ENCODE measurements around the gene ALDH1A1.
"Not testable (repeated sequence)": the region's sequence is repeated elsewhere in the genome, so short reads cannot be mapped to it uniquely, and the experiment has no call there.

ALDH1A1 gene

DNA sequence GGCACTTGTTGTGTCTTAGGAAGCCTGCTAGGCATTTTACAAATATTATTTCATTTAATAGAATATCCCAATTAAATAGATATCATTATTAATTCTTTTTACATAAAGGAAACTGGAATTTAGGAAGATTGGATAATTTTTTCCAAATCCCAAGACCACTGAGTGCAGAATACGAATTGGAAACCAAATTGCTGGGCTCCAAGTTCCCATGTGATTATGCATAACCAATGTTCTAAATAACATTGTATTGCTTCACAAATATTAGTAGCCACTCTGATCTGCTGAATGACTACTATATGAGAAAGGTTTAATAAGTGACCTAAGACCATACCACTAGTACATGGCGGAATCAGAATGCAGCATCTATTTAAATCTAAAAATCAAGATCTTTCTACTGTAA lies 57.7 kb downstream of the ALDH1A1 start:
- DNase-seq (ENCODE audit: low spot score) = no peak

DNA sequence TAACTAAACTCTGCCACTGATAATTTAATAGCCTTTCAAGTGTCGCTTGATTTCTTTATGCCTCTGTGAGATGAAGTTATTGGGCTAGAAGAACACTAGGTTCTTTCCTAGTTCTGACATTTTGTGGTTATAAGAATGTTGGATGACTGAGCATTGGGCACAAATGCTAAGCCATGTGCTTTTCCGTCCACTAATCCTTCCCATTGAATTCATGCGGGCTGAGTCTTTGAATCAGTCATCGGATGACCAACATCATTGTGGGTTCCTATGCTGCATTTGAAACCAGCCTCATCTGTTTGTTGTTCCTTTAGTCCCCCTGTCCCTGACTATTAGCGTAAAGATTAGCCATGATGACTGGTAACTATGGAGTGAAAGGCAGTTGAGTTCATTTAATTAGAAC lies 58.5 kb downstream of the ALDH1A1 start:
- DNase-seq (ENCODE audit: low spot score) = no peak

DNA sequence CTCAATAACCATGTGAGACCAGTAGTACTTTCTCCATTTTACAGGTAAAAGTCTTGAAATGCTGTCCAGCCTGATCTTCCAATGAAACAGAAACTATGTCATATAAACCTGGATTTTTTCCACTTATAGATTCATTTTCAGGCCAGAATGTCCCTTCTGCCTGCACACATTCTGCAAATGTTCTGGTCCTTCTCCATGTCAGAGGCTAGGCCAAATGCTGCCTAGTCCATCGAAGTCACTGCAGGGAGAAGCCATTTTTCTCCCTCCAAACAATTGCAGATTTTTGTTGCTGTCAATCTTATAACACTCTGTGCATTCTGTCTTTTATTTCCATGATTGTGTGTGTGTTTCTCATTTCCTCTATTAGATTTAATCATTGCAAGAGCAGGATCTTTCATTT lies 59.4 kb downstream of the ALDH1A1 start:
- DNase-seq (ENCODE audit: low spot score) = no peak

DNA sequence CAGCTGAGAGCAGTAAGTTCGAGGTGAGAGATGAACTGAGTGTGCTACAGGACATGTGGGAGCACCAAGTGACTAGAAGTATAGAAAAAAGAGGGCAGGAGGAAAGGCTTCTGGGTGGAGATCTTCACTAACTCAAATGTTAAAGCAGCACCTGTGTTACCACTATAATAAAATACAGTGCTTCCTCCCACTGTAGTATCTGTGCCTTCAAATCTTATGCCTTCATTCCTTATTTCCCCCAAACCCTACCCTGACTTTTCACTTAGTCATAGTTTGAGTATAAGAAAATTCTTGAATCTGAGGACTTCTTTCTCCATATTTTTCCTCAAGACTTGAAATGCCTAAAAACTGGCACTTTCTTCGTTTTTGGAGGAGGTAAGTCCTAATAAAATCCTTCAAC lies 61.8 kb downstream of the ALDH1A1 start:
- DNase-seq (ENCODE audit: low spot score) = no peak

DNA sequence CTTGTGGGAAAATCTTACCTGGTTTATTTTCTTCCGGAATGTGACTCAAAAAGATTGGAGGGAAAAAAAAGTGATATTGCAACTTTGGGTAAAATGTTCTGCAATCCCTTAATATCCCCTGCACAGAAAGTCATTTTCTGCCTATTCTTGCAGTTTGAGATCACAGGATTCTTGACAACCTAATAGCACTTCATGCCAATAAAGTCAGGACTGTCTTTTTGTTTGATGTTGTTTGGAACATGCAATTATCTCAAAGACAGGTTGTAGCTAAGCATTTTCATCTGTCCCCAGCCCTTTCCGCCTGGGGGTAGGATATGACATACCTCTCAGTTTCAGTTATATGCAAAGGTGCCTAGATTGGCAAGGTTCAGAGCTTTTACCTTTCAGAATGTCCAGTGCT lies 63.9 kb downstream of the ALDH1A1 start:
- DNase-seq (ENCODE audit: low spot score) = no peak

DNA sequence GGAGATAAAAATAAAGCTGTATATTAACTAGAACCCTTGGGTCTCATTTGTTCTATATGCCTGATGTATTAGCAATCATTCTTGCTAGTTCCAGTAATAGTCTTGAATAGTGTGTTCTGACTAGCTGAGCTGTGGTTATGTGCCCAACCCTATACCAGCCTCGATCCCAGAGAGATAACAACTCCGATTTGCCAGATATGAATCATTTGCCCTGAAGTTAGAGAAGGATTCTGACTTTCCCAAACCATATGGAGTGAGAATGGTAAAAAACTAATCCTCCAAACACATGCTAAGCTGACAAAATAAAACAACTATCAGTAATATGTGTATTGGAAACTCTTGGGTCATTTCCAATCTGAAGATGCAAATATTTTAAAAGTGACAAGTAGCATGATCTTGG lies 64.8 kb downstream of the ALDH1A1 start:
- DNase-seq (ENCODE audit: low spot score) = no peak

DNA sequence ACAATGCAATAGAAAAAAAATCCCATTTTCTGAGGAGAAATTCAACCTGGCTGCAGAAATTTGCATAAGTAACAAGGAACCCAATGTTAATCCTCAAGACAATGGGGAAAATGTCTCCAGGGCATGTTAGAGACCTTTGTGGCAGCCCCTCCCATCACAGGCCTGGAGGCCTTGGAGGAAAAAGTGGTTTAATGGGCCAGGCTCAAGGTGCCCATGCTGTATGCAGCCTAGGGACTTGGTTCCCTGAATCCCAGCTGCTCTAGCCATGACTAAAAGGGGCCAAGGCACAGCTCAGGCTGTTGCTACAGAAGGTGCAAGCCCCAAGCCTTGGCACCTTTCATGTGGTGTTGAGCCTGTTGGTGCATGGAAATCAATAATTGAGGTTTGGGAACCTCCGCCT lies 66.5 kb downstream of the ALDH1A1 start:
- no peak for DNase-seq (ENCODE audit: low spot score)

DNA sequence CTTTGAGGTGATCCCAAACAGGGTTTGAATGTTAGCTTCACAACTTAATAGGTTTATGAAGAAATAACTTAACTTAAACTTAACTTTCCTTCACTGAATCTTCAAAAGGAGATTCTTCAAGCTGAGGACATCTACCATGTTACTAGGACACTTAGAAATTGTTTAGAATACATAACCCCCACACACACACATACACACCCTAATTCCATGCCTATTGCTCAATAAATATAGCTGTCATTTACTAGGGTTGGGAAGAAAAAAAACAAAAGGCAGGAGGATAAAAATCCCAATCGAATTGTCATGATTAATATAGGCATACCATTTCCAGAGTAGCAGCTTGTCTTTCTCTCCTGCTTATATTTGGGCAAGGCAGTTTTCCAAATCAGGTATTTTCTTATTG lies 68.3 kb downstream of the ALDH1A1 start:
- peak; percentile 56 for DNase-seq (ENCODE audit: low spot score)

DNA sequence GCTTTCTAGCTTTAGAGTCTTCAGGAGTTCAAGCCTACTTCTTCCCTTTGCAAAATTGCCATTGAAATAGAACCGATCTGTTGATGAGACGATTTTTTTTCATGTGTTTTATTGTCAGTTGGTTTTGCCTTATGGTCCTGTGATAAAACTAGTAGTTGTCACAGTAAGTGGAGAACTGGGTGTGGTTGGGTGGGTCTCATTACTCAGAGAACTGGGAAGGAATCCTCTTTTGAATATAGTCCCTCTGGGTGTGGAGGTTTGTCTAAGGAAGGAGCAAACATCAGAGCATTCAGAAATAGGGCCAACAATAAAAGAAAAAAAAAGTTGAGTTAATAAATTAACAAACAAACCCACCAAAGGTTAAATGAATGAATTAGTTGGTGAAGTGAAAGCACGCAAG lies 69.0 kb downstream of the ALDH1A1 start:
- peak; percentile 73 for DNase-seq (ENCODE audit: low spot score)

DNA sequence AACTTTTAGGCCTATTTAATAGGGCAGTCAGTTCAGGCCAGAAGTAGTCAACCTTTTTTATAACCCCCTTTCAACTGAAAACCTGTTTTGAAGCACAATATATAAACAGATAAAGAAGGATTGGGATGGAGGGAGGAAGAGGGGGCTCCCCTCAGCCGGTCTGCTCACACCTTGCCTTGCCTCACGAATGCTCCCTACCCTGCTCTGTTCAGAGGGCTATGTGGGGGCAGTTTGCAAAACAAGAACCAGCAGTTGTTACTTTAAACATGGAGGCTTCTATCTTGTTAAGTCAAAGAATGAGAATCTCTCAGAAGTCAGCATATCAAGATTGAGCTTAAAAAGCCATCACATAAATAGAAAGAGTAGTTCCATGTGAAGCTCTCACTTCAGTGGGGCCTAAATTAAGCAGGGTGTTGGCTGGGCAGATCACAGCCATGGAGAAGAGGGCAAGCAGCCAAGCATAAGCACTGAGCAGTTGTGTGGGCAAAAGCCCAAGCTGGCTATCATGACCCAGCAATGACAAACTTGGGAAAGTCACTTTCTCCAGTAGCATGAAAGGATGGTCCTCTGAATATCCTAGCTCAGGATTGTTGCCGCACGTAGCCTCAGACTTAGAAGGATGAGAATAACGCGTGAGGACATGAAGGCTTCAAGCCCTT lies 70.6 kb downstream of the ALDH1A1 start:
- DNase-seq (ENCODE audit: low spot score) = peak; percentile 31

DNA sequence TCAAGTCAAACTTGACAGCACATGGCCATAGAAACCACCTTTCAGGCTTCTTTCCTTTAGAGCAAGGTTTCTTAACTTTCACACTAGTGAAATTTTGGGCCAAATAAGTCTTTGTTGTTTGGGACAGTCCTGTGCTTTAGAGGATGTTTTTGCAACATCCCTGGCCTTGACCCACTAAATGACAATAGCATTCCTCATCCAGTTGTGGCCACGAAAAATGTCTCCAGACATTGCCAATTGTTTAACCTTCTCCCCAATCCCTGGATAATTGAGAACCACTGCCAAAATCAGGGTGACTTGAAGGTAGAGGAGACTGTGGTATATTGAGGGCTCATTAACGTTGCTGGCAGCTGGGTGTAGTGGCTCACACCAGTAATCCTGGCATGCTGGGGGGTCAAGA lies 72.0 kb downstream of the ALDH1A1 start:
- no peak for DNase-seq (ENCODE audit: low spot score)

DNA sequence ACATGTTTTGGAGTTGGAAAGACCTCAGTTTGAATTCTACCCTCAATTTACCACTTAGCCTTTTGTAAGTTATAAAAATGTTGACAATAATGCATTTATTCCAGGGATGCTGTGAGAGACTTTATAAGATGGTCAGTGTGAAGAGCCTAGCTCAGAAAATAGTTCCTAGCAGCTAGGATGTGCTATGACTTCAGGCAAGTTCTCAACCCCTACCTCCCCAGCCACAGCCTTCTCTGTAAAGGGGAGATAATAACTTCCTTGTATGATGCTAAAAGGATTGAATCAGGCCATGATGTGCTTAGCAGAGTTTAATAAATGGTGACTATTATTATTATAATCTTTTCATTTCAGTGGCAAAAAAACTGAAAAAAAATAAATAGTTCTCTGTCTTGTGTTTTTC lies 77.6 kb downstream of the ALDH1A1 start:
- no peak for DNase-seq (ENCODE audit: low spot score)

DNA sequence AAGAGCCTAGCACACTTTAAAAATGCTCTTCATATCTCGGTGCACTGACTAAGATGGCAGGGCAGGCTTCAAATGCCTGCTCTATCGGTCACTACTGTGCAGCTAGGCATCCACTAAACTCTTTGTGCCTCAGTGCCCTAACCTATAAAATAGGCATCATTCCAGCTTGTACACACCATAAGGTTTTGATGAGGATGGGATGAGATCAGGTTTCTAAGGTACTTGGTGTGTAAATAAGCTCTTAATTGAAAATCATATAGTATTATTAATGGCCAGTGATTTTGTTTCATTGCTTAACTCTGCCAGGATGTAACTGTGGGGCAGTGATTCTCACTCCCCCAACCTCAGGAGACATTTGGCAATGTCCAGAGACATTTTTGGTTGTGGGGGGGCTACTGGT lies 78.5 kb downstream of the ALDH1A1 start:
- no peak for DNase-seq (ENCODE audit: low spot score)

DNA sequence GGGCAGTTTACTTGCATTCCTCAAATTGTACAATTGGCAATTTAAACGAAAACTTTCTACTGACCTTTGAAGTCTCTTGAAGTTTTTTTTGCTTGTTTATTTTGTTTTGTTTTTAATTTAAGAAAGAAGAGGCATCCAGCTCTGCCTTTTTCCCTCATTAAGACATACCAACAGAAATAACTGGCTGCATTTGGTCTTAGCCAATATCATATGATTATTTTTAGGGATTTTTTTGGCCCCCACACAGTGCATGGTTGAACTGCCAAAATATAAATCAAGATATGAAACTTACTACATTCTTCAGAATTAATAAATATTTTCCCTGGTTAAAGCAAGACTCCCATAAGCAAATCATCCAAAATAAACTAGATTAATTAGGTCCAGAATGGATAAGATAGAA lies 79.4 kb downstream of the ALDH1A1 start:
- no peak for DNase-seq (ENCODE audit: low spot score)

DNA sequence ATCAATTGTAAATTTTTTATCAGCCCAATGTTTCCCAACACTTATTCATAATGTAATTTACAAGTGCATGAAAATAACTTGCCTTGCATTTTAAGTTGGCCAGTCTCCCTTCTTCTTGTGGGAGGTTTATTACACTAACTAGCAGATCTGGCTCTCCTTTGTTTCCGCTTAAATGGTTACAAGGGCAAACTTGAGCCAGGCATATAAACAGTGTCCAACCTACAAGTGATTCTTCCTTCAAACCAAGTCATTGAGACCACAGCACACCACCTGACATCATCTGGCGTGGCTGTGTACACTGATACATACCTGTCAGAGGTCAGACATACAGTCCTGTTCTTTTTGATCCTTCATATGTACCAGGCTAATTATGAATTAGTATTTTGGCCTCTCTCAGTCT lies 80.1 kb downstream of the ALDH1A1 start:
- DNase-seq (ENCODE audit: low spot score) = peak; percentile 11

DNA sequence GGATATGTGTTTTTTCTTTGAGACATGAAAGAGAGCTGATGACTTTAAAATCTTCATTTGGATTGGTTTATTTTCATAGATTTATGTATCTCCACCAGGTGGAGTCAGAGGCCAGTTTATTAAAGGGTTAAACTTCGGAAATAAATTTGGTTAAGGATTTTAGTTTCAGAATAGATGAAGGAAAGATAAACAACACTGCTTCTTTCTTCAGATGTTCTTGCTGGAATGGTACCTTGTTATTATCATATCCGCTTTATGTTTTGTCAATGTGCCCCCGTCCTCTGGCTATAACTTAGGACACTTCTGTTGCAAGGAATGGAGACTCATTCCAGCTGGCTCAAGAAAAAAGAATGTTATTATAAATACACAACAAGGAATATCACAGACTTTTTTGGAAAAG lies 81.2 kb downstream of the ALDH1A1 start:
- DNase-seq (ENCODE audit: low spot score) = peak; percentile 49

DNA sequence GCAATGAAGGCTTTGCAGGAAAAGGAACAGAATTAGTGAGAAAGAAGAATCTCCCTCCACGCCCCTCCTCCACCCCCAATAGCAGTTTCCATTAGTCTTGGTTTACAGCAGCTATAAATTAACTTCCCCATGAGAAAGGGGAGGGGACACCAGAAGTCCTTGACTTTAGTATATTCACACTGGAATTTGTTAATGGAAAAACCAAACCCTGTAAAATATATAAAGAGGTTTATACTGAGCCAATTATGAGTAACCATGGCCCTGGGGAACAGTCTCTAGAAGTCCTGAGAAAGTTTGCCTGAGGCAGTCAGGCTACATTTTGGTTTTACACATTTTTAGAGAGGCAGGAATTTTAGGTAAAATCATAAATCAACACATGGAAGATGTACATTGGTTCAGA lies 88.5 kb downstream of the ALDH1A1 start:
- DNase-seq (ENCODE audit: low spot score) = no peak

DNA sequence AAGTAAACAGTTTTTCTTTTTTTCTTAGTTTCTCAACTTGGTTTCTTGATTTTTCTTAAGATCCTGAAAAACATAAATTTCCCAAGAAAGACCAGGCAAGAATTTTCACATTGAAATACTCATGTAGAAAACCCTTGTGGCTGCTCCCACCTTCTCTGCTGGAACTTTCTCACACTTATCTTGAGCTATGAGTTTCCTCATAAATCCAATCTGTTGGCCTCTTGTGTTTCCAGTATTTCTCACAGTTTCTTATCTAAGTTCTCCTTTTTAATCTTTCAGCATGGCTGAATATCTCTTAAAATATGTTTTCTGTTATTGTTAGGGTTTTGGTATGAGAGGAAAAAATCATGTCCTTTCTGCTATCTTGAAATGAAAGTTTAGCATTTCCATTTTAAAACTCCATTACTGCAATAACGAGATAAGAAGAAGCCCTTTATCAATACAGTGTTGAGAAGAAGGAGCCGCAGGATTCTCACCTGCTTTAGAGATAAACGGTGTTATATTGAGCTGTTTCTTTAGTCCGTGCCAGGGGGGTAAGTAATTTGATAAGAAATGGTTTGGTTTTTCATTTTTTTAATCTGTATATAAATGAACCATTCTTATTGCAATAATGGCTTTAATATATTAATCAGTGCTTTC lies 89.3 kb downstream of the ALDH1A1 start:
- no peak for DNase-seq (ENCODE audit: low spot score)

DNA sequence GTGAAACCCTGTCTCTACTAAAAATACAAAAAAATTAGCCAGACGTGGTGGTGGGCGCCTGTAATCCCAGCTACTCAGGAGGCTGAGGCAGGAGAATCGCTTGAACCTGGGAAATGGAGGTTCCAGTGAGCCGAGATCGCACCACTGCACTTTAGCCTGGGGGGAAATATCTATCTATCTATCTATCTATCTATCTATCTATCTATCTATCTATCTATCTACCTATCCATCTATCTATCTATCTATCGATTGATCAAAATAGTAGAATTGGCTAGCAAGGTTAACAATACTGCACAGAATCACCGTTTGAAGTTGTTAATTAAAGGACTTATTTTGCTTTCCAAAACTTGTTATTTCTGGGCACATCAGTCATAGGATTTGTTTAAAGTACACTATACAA lies 90.1 kb downstream of the ALDH1A1 start:
- not testable (repeated sequence) for DNase-seq (ENCODE audit: low spot score)

DNA sequence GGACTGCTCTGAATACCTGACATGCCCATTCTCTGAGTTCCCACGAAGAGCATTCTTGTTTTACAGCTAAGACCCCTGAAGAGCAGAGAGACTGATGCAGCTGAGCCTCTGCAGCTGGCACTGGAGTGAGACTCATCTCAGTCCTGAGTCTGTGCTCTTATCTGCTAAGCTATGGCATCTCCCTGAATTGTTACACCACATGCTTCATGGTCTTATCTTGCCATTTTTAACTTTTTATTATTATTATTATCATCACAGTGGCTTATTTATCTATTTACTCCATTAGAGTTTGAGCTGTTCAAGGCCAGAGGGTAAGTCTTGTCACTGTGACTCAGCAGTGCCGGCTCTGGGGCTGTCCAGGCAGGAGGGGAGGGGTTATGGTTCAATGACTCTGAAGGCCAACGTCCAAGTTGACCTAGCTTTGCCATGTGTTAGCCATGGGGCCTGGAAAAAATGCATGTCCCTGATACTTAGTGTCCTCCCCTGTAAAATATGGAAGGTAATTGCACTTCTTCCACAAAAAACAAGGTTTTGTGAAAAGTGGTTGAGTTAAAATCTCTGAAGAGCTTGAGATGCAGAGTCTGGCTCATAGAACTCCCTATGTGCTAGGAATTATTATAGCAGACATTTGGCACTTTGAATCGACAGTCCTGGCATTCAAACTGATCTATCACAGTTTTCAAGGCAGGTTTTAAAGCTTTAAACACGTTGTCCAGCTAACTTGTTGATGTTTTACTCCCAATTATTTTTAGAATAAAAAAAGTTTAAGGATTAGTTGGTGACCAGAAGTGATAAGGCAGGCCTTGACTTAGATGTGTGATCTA lies 94.6 kb downstream of the ALDH1A1 start:
- DNase-seq (ENCODE audit: low spot score) = peak; percentile 51

DNA sequence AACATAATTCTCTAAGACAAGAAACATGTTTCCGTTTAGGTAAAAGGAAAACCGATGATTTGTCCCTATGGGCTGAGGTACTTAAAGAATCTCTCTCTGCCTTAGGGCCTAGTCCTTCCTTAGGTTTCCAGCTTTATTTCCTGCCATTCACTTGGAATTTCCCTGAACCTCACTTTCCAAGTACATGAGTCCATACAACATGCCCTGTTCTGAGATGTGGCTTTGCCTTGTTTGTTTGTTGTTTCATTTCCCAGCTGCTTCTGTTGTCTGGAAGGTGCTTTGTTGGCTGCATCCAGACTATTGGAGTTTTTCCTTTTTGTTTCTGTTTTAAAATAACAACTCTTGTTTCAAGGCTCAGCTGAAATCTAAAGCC lies 95.2 kb downstream of the ALDH1A1 start:
- peak; percentile 6 for DNase-seq (ENCODE audit: low spot score)

DNA sequence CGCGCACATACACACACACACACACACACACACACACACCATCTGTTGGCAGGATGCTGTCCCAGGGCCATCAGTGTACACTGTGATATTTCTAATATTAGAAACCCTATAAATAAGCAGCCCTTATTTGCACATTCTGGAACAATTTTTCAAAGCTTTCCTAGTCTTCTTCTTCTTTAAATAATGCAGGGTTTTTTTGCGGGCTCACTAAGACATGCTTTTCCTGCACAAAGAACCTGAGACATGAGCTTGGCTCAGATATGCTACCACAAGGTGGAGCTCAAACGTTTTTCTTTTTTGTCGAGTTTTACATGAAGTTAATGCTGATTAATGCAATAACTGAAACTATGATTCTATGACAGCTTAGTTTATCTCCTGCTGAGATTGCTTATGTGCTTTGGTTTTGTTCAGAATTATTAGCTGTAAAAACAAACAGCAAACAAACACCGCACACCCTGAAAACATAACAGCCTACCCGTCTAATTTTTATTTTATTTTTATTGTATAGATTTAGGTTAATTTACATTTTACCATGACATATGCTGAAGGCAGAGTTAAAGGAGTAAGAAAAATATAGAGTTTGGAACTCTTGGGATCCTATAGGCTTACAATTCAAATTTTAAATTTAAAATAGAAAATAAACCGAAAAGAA lies 95.8 kb downstream of the ALDH1A1 start:
- DNase-seq (ENCODE audit: low spot score) = peak; percentile 61

Data from LoVo (cell line).